ENCODE measurements around the gene RTN4RL1. TPM values are rescaled to one million over a fixed set of nuclear protein-coding genes. Genes with fewer than 3 reads are reported as not detected.

Gene RTN4RL1
- total RNA-seq, 2 experiments from 2014 or later, result not detected

DNA sequence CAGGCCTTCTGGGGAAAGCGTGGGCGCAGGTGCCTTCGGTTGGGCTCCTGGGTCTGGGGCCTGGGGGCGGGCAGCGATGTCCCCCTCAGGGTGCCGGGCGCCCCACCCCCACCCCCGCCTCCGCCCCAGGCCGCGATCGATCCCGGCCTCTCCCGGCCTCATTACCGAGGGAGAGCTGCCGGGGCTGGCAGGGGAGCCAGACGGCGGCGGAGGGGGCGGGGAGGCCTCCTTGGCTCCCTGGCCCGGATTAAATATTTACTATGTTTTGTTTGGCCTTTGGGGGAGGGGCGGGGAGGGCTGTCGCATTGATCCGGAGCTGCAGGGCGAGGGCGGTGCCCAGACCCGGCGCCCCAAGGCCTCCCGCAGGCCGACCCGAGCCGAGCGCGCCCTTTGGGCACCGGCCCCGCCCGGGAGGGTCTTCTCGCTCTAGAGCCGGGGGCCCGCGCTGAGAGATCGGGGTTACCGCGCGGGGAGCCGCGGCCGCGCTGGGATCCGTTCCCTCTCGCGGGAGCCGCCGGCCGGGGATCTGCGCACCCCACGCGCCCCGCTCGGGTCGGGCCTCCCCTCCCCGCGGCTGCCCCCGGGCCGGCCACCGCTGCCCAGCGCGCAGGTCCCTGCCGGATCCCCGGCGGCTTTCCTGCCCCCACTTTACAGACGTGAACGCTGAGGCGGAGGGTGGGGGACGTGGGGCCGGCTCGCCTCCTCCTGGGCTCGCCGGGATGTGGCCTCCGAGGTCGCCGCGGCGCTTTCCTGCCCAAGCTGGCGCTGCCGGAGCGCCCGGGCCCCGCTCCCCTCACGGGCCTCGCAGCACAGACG is 27.0 kb downstream of the RTN4RL1 start:
- H3K4me1 ChIP-seq (ENCODE audit: insufficient read depth, low read length, poor library complexity, severe bottlenecking), result no peaks in the 10 kb centered on the region
- no peak for DNase-seq (ENCODE audit: low spot score)
- intact Hi-C loops (cut with micrococcal nuclease; ENCODE audit: unreplicated experiment), result no loop called here
- H3K27ac ChIP-seq (ENCODE audit: low read depth, low read length, poor library complexity, severe bottlenecking), result no peak overlapping the region
- no TSS peak for BruUV-seq (replicated peaks)
- CTCF ChIA-PET (ENCODE audit: unreplicated experiment), result no interaction called here
- H3K36me3 ChIP-seq (ENCODE audit: insufficient read depth, low read length), result no peaks in the 10 kb centered on the region
- no peak overlapping the region for H3K4me2 ChIP-seq (ENCODE audit: low read length)
- H4K20me1 ChIP-seq (ENCODE audit: insufficient read depth, low read length), result no peaks in the 10 kb centered on the region
- no peaks in the 10 kb centered on the region for H3K9me2 ChIP-seq (ENCODE audit: insufficient read depth, low read length)
- no peaks in the 10 kb centered on the region for H3K79me2 ChIP-seq (ENCODE audit: insufficient read depth, low read depth, low read length)
- POLR2A ChIA-PET, result no interaction called here
- no peak overlapping the region for H3K4me3 ChIP-seq (ENCODE audit: low read depth, low read length, poor library complexity, severe bottlenecking)
- TF ChIP-seq EZH2phosphoT487 (IDR thresholded peaks at IDR 0.05; ENCODE audit: borderline replicate concordance, low read depth, low read length) (no peak), CTCF (conservative IDR thresholded peaks at IDR 0.05; ENCODE audit: low read length) (no peak)
- H2AFZ ChIP-seq (ENCODE audit: low read length), result no peak overlapping the region
- no peaks in the 10 kb centered on the region for H3K9me3 ChIP-seq (ENCODE audit: low read length)

- no peak for DNase-seq (ENCODE audit: low spot score)
- H3K4me1 ChIP-seq (ENCODE audit: insufficient read depth, low read length, poor library complexity, severe bottlenecking), result no peaks in the 10 kb centered on the region
- intact Hi-C loops (cut with micrococcal nuclease; ENCODE audit: unreplicated experiment), result no loop called here
- H2AFZ ChIP-seq (ENCODE audit: low read length), result no peak overlapping the region
- no peak overlapping the region for H3K4me2 ChIP-seq (ENCODE audit: low read length)
- ChIA-PET CTCF (ENCODE audit: unreplicated experiment) (no interaction called here), POLR2A (no interaction called here)
- no peaks in the 10 kb centered on the region for H4K20me1 ChIP-seq (ENCODE audit: insufficient read depth, low read length)
- no peaks in the 10 kb centered on the region for H3K9me2 ChIP-seq (ENCODE audit: insufficient read depth, low read length)
- no peaks in the 10 kb centered on the region for H3K9me3 ChIP-seq (ENCODE audit: low read length)
- no peaks in the 10 kb centered on the region for H3K36me3 ChIP-seq (ENCODE audit: insufficient read depth, low read length)
- H3K27ac ChIP-seq (ENCODE audit: low read depth, low read length, poor library complexity, severe bottlenecking), result no peak overlapping the region
- H3K79me2 ChIP-seq (ENCODE audit: insufficient read depth, low read depth, low read length), result no peaks in the 10 kb centered on the region
- TF ChIP-seq CTCF (conservative IDR thresholded peaks at IDR 0.05; ENCODE audit: low read length) (no peak), EZH2phosphoT487 (IDR thresholded peaks at IDR 0.05; ENCODE audit: borderline replicate concordance, low read depth, low read length) (no peak)
- BruUV-seq (replicated peaks), result no TSS peak
- H3K4me3 ChIP-seq (ENCODE audit: low read depth, low read length, poor library complexity, severe bottlenecking), result no peak overlapping the region
Observed at GRCh38 chr17:1997289-1997926, 27.7 kb downstream of the RTN4RL1 start.

- H3K36me3 ChIP-seq (ENCODE audit: insufficient read depth, low read length), result no peaks in the 10 kb centered on the region
- H3K4me1 ChIP-seq (ENCODE audit: insufficient read depth, low read length, poor library complexity, severe bottlenecking), result no peaks in the 10 kb centered on the region
- no peaks in the 10 kb centered on the region for H3K79me2 ChIP-seq (ENCODE audit: insufficient read depth, low read depth, low read length)
- no peak overlapping the region for H3K27ac ChIP-seq (ENCODE audit: low read depth, low read length, poor library complexity, severe bottlenecking)
- POLR2A ChIA-PET, result no interaction called here
- no peak overlapping the region for H3K4me2 ChIP-seq (ENCODE audit: low read length)
- intact Hi-C loops (cut with micrococcal nuclease; ENCODE audit: unreplicated experiment), result no loop called here
- no peaks in the 10 kb centered on the region for H3K9me3 ChIP-seq (ENCODE audit: low read length)
- no TSS peak for BruUV-seq (replicated peaks)
- no peak for TF ChIP-seq CTCF (conservative IDR thresholded peaks at IDR 0.05; ENCODE audit: low read length)
- TF ChIP-seq EZH2phosphoT487 (IDR thresholded peaks at IDR 0.05; ENCODE audit: borderline replicate concordance, low read depth, low read length), result no peak
- H3K4me3 ChIP-seq (ENCODE audit: low read depth, low read length, poor library complexity, severe bottlenecking), result no peak overlapping the region
- CTCF ChIA-PET (ENCODE audit: unreplicated experiment), result no interaction called here
- no peak for DNase-seq (ENCODE audit: low spot score)
- no peak overlapping the region for H2AFZ ChIP-seq (ENCODE audit: low read length)
- H3K9me2 ChIP-seq (ENCODE audit: insufficient read depth, low read length), result no peaks in the 10 kb centered on the region
- H4K20me1 ChIP-seq (ENCODE audit: insufficient read depth, low read length), result no peaks in the 10 kb centered on the region
Observed at GRCh38 chr17:1996800-1997288, 28.3 kb downstream of the RTN4RL1 start.
